Neural cell (in vitro differentiated cells): Measurements from ENCODE around the gene ZNF121. TPM values are rescaled to one million over a fixed set of nuclear protein-coding genes. Genes with fewer than 3 reads are reported as not detected.

ENCODE experiments used
- H2AFZ ChIP-seq: fragments of 200-600, 300-800 bp; sonication (generic), shearing (Covaris generic); 2 replicates; pipeline ENCODE4 v1.6.0; 2014; ENCODE audit warnings: low read depth, mild to moderate bottlenecking, antibody characterized with exemption, low read length, moderate library complexity
- H3F3A ChIP-seq: fragments of 200-600 bp; shearing (Covaris generic); 2 replicates; pipeline ENCODE4 v1.6.1; 2016; ENCODE audit warnings: mild to moderate bottlenecking, moderate library complexity, mixed read lengths, antibody characterized with exemption, low read length; ENCODE audit not compliant: insufficient read depth, poor library complexity, severe bottlenecking
- H3K27ac ChIP-seq: fragments of 200-600, 300-800 bp; sonication (generic), shearing (Covaris generic); 2 replicates; pipeline ENCODE4 v1.5.1; 2014; ENCODE audit warnings: mild to moderate bottlenecking, low read length, moderate library complexity
- H3K27me3 ChIP-seq: fragments of 300-800, 200-600 bp; sonication (generic), shearing (Covaris generic); 2 replicates; pipeline ENCODE4 v1.6.0; 2014; ENCODE audit warnings: mild to moderate bottlenecking, low read depth, low read length, moderate library complexity; ENCODE audit not compliant: insufficient read depth
- H3K36me3 ChIP-seq: fragments of 300-800, 200-600 bp; sonication (generic), shearing (Covaris generic); 2 replicates; pipeline ENCODE4 v1.5.1; 2014; ENCODE audit warnings: mild to moderate bottlenecking, antibody characterized with exemption, low read length, moderate library complexity; ENCODE audit not compliant: insufficient read depth
- H3K4me2 ChIP-seq: fragments of 300-800, 200-600 bp; sonication (generic), shearing (Covaris generic); 2 replicates; pipeline ENCODE4 v1.6.0; 2014; ENCODE audit warnings: mild to moderate bottlenecking, low read length
- H3K4me3 ChIP-seq: fragments of 300-800, 200-600 bp; sonication (generic), shearing (Covaris generic); 2 replicates; pipeline ENCODE4 v1.5.1; 2014; ENCODE audit warnings: mild to moderate bottlenecking, low read length, moderate library complexity
- H3K79me2 ChIP-seq: fragments of 200-600 bp; shearing (Covaris generic); replicated peaks from 2 replicates; pipeline ENCODE4 v1.6.0; 2014; ENCODE audit warnings: mild to moderate bottlenecking, low read length, moderate library complexity; ENCODE audit not compliant: insufficient read depth
- H3K9ac ChIP-seq: fragments of 300-800, 200-600 bp; sonication (generic), shearing (Covaris generic); 2 replicates; pipeline ENCODE4 v1.6.1; 2016; ENCODE audit warnings: mild to moderate bottlenecking, low read length, mixed read lengths
- H3K9me2 ChIP-seq: fragments of 200-600 bp; shearing (Covaris generic); 2 replicates; pipeline ENCODE4 v1.6.1; 2016; ENCODE audit warnings: mild to moderate bottlenecking, low read length, mixed read lengths; ENCODE audit not compliant: insufficient read depth
- H3K9me3 ChIP-seq: fragments of 200-600, 300-800 bp; sonication (generic), shearing (Covaris generic); 2 replicates; pipeline ENCODE4 v1.6.1; 2016; ENCODE audit warnings: mild to moderate bottlenecking, mixed run types, low read length, moderate library complexity, mixed read lengths
- H4K20me1 ChIP-seq: fragments of 200-600 bp; shearing (Covaris generic); 2 replicates; pipeline ENCODE4 v1.6.1; 2016; ENCODE audit warnings: mild to moderate bottlenecking, mixed run types; ENCODE audit not compliant: insufficient read depth
- CTCF ChIP-seq: fragments of 450-650 bp; IDR thresholded peaks from 2 replicates; pipeline ENCODE4 v1.5.1; 2014; ENCODE audit warnings: antibody characterized with exemption, mild to moderate bottlenecking, moderate library complexity; ENCODE audit not compliant: poor library complexity, severe bottlenecking
- EP300 ChIP-seq: fragments of 450-650 bp; conservative IDR thresholded peaks from 2 replicates; pipeline ENCODE4 v1.6.1; 2014; ENCODE audit warnings: antibody characterized with exemption, mild to moderate bottlenecking, moderate library complexity; ENCODE audit not compliant: poor library complexity, severe bottlenecking
- EZH2 ChIP-seq: fragments of 200-600, 300-800 bp; shearing (Covaris generic), sonication (generic); IDR thresholded peaks from 2 replicates; pipeline ENCODE4 v1.6.1; 2014; ENCODE audit warnings: antibody characterized with exemption, low read length, borderline replicate concordance, mild to moderate bottlenecking; ENCODE audit not compliant: insufficient read depth, poor library complexity, severe bottlenecking
- MXI1 ChIP-seq: fragments of 450-650 bp; conservative IDR thresholded peaks from 2 replicates; pipeline ENCODE4 v1.6.1; 2014; ENCODE audit warnings: antibody characterized with exemption, mild to moderate bottlenecking; ENCODE audit not compliant: poor library complexity, severe bottlenecking
- POLR2AphosphoS5 ChIP-seq: IDR thresholded peaks from 2 replicates; pipeline ENCODE4 v1.6.1; 2012
- RAD21 ChIP-seq: fragments of 450-650 bp; conservative IDR thresholded peaks from 2 replicates; pipeline ENCODE4 v1.6.1; 2014; ENCODE audit warnings: antibody characterized with exemption, mild to moderate bottlenecking, moderate library complexity
- REST ChIP-seq: IDR thresholded peaks from 2 replicates; pipeline ENCODE4 v1.6.1; 2012; ENCODE audit warnings: borderline replicate concordance
- SMC3 ChIP-seq: fragments of 450-650 bp; conservative IDR thresholded peaks from 2 replicates; pipeline ENCODE4 v1.6.1; 2014; ENCODE audit warnings: antibody characterized with exemption, mild to moderate bottlenecking, moderate library complexity; ENCODE audit not compliant: poor library complexity
- TAF1 ChIP-seq: IDR thresholded peaks from 2 replicates; pipeline ENCODE4 v1.6.1; 2012; ENCODE audit warnings: low read depth
- polyA plus RNA-seq: library from polyadenylated mRNA; depleted of rRNA; stranded (reverse); fragments of >200 nt; gene quantifications from 2 replicates; pipeline ENCODE4 v1.2.3, GENCODE V29; 2014

The ZNF121 gene
- polyA plus RNA-seq, 1 donor from 2014 or later = 29.5 TPM

GRCh38 chr19:9535934-9536333, 48.4 kb downstream of the ZNF121 start:
- H3K27me3 ChIP-seq = no peaks in the 10 kb centered on the region
- no peak overlapping the region for H3K9ac ChIP-seq
- H3F3A ChIP-seq = no peaks in the 10 kb centered on the region
- peaks cover 8% of the 10 kb centered on the region for H3K9me3 ChIP-seq
- H4K20me1 ChIP-seq = no peaks in the 10 kb centered on the region
- H2AFZ ChIP-seq = no peak overlapping the region
- H3K79me2 ChIP-seq = peaks cover 36% of the 10 kb centered on the region
- TF ChIP-seq CTCF (no peak), POLR2AphosphoS5 (no peak), EZH2 (no peak), TAF1 (no peak), RAD21 (no peak), REST (no peak), MXI1 (no peak), SMC3 (no peak), EP300 (no peak)
- no peaks in the 10 kb centered on the region for H3K9me2 ChIP-seq
- no peak overlapping the region for H3K27ac ChIP-seq
- H3K4me2 ChIP-seq = no peak overlapping the region
- H3K4me3 ChIP-seq = peak overlapping the region; percentile 30
- peaks cover 34% of the 10 kb centered on the region for H3K36me3 ChIP-seq

- Histone ChIP-seq H3K27me3 (no peaks in the 10 kb centered on the region), H3F3A (no peaks in the 10 kb centered on the region), H3K9me3 (peaks cover 41% of the 10 kb centered on the region), H3K9ac (no peak overlapping the region), H3K36me3 (peaks cover 70% of the 10 kb centered on the region), H3K27ac (no peak overlapping the region), H4K20me1 (no peaks in the 10 kb centered on the region), H2AFZ (no peak overlapping the region), H3K4me3 (no peak overlapping the region), H3K79me2 (peaks cover 18% of the 10 kb centered on the region), H3K4me2 (no peak overlapping the region), H3K9me2 (no peaks in the 10 kb centered on the region)
- TF ChIP-seq CTCF = no peak
- no peak for TF ChIP-seq EZH2
- no peak for TF ChIP-seq SMC3
- TF ChIP-seq EP300 = no peak
- no peak for TF ChIP-seq RAD21
- TF ChIP-seq TAF1 = no peak
- TF ChIP-seq REST = no peak
- TF ChIP-seq POLR2AphosphoS5 = no peak
- no peak for TF ChIP-seq MXI1
These were observed 52.4 kb downstream of the ZNF121 start for GRCh38 chr19:9531933-9532332.
